Activated CD4-positive, CD25-positive, alpha-beta regulatory T cell treated with anti-CD3 and anti-CD28 coated beads, Interleukin-2, amount 50 U/mL, for 24 hours (primary cell): ENCODE measurements around the gene GPR78.

Experiments used
- ATAC-seq, 2 donors: fragments of 150-1000 bp; cut with Tn5 transposase; one replicate each; pipeline ENCODE4 v1.10.0; 2021; ENCODE audit warnings: mild to moderate bottlenecking in 1 of 2, moderate library complexity in 1 of 2

The GPR78 gene

GRCh38 chr4:8547108-8547911 is 32.9 kb upstream of the GPR78 start:
- no peak for ATAC-seq

DNA sequence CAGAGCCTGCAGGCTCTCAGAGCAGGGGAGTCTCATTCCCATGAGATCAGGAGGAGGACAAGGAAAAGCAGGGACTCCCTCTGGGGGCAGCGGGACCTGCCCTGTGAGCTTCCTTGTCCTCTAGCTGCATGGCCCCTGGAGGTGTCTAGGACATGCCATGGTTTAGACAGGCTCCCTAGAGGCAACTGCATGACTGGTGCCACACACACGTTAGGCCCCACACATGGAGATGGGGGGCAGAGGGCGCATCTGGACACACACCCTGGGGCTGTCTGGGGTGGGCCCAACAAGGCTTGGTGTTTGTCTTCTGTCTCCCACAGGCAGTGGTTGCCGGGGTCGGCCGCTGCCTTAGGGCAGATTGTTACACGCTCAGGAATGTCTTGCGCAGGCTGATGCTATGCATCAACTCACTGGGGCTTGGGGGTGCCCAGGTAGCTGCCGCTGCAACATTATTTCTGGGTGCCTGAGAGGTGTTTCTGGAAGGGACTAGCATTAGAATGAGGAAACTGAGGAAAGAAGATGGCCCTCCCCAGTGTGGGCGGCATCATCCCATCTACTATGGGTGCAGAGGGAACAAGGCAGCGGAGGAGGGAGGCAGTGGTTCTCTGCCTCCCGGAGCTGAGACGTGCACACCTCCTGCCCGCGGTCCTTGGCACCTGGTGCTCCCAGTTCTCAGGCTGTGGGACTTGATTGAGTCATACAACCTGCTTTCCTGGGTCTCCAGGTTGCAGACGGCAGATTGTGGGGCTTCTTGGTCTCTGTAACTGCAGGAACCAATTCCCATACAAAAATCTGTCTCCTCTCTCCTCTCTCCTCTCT is 32.1 kb upstream of the GPR78 start:
- no peak for ATAC-seq

GRCh38 chr4:8548731-8549351 is 31.4 kb upstream of the GPR78 start:
- no peak for ATAC-seq

DNA sequence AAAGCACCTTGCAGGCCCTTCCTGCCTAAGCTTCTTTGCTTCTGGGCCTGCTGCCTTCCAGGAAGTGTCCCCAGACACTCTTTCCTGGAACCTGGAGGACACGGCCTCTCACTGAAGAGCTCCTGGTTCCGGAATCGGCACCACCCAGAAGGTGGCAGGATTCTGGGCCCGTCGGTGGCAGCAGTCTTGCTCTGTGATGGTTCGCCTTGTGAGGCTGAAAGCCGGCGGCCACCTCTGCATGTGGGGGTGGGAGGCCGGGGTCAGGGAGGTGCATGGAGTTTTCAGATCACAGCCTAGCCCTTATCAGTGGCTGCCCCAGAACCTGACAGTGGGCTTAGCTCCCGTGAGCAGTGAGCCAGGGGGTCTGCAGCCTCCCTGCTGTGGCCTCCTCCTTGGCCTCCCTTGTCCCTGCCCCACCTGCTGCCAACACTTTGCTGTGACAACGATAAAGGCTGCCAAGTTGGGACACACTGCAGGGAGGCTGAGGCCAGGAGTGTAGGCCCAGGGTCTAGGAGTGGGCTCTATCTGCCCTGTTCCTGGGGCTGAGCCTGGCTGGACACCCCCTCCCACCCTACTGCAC is 30.8 kb upstream of the GPR78 start:
- ATAC-seq: no peak

DNA sequence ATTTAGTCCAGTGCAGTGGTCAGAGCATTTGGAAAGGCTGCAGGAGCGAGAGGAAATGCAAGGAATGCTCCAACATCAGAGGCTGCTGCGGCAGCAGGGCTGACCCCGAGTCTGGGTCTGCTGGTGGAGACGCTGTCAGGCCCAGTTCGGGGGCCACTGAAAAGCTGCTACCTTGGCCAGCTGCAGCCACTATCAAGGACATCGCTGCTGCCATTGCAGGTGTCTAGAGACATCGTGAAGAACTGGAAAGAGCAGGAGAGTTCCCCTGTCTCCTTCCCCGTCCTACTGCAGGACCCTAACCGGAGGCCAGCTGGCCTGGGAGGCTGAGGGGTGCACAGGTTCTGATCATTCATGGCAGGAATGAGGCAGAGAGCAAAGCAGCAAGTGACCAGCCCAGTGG is 29.5 kb upstream of the GPR78 start:
- ATAC-seq: no peak

DNA sequence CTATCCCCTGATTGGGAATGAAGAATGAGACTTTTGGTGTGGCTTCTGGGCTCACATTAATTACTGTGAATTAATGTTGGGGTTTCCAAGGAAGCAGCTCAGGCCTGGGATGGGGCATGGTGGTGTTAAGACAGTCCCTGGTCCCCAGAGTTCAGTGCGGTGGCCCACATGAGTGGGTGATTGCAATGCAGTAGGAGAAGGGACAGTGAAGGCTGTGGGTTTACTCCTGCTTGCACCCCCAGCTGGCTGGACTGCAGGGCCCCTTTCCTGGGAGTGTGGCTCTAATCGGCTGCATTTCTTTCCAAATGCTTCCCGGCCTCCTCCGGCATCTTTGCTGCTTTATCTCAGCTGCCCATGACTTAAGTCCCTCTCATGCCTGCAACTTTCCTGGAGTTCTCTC is 28.2 kb upstream of the GPR78 start:
- no peak for ATAC-seq

DNA sequence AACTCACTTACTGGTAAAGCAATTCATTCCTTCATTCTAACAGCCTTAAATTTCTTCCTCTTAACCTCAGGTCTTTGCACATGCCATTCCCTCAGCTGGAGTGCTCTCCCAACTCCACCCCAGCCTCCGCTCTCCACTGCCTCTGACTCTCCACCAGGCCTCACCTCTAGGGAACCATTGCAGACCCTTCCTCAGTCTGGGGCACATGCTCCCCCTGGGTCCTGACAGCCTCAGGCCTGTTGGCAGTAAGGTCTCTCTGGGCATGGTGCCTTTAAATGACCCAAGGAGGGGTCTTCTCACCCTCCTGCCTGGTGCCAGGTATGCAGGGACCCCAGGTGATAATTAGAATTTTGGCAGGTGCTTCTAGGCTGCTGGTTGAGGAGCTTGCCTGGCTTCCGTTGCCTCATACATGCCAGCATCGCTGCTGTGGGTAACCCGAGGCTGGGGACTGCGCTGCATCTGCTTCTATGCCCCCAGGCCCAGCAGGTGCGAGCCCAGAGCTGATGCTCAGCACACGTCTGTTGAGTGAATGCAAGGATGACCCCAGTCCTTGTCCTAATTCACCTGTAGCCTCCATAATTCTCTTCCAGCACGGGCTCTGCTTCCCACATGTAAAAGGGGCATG is 27.5 kb upstream of the GPR78 start:
- ATAC-seq: no peak

DNA sequence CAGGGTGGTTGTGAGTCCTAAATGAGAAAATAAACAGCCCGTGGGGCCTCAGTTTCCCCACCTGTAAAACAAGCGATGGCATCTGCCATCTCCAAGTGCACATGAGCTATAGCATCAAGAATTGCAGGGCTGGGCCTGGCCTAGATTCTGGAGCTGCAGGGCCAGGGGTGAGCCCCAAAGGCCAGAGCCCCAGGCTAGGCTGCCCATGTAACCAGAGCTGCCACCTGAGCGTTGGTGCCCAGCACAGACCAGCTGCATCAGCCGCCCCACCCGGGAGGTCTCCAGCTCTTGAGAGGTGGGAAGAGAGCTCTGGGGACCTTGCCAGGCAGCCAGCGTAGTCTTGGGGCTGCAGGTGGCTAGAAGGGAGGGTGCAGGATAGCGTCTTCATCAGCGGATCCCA is 27.0 kb upstream of the GPR78 start:
- ATAC-seq: no peak

- ATAC-seq: no peak
These were observed 26.2 kb upstream of the GPR78 start for GRCh38 chr4:8553991-8554405.

DNA sequence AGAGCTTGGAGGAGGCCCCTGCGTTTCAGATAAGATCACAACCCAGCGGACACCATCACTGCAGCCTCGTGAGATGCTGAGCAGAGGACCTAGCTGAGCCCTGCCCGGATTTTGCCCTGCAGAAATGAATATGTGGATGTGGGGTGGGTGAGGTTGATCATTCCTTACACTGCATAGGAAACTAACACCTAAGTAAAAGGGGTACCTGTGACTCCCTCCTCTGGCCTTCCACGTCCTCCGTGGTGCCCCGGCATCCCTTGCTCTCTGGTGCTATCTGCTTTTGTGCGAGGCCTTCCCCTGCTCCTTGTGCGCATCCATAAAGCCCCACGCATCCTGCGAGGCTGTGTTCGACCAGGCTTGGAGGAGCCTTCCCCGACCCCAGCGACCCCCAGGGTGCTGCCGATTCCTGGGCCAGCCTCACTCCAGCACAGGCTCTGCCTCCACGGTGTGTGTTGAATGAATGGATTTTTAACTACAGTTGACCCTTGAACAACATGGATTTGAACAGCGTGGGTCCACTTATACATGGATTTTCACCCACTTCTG is 25.6 kb upstream of the GPR78 start:
- ATAC-seq: no peak

DNA sequence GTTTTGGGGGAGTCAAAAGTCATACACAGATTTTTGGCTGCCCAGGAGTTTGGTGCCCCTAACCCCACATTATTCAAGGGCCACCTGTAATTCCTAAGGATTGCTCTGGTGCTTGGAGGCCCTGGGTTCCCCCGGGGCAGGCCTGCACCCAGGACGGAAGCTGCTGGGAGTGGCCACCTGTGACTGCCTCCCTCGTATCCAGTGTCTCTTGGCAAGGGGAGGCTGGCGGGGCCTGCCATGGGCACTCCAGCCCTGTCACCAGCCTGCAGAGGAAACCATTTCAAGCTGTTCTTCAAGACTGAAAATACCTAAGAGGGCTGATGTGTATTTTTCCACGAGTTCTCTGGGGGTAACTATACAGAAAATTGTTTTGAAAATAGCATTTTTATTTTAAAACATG is 24.5 kb upstream of the GPR78 start:
- ATAC-seq: no peak

- ATAC-seq: no peak
These were observed 23.6 kb upstream of the GPR78 start for GRCh38 chr4:8556341-8557150.

- no peak for ATAC-seq
These were observed 22.8 kb upstream of the GPR78 start for GRCh38 chr4:8557151-8558076.

DNA sequence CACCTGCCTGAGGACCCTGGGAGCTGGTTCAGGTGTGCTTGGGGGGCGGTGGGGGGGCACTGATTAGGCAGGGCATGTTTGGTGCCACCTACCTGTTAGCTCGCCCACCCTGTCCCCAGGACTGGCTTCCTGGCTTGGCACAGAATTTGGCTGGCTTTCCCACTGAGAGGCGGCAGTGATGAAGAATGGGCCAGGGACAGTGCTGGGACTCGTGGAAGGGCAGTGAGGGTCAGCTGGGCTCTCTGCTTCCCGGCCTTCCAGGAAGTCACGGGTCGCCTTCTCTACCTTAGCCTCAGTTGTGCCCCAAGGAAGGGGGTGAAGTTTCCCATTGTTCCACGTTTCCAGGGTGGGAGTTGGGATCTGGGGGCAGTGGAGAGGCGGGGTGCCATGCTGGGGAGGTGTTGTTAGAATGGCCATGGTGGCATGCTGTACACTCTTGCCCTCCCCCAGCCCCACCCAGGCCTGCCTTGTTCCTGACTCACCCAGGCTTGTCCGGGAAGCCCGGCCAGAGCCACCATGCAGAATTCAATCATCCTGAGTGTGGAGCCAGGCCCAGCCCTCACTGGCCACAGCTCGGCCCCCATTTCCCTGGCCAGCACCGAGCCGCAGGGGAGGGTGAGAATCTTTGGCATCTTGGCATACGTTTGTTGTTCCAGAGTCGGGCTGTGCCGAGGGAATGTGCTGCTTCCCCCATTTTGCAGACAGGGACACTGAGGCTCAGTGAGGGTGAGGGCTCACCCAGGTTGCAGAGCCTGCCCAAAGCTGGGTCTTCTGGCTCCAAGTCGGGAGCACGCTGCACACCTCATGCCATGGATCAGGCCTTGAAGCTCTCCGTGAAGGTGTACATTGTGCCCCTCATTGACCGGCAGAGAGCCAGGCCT is 21.9 kb upstream of the GPR78 start:
- no peak for ATAC-seq

DNA sequence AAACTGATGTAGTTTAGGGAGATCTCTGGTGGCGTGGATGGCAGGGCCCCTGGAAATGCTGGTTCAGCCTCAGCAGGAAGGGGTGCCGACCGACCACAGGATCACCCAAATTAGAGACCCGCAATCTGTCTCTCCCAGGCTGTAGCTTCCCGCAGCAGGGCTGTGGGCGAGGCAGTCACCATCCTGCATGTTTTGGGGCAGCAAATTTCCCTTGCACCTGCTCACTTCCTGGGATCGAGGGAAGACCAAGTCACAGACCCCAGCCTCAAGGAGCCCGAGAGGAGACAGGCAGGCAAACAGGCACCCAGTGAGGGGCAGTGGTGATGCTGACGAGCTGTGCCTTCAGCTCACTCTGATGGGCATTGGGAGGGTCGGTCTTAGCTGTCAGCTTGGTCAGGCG is 21.2 kb upstream of the GPR78 start:
- ATAC-seq: no peak

GRCh38 chr4:8559524-8560264 is 20.5 kb upstream of the GPR78 start:
- no peak for ATAC-seq

- ATAC-seq: no peak
These were observed 19.7 kb upstream of the GPR78 start for GRCh38 chr4:8560265-8561047.

- no peak for ATAC-seq
These were observed 15.6 kb upstream of the GPR78 start for GRCh38 chr4:8564595-8564994.
